WTC11 (cell line): ENCODE results near the gene THSD4.

Experiments
- RELA ChIP-seq: sonication (generic); formaldehyde crosslinking; IDR thresholded peaks from 2 replicates; pipeline ENCODE4 v1.8.1; 2022; ENCODE audit warnings: missing genetic modification reagents, mild to moderate bottlenecking, borderline replicate concordance
- TF ChIP-seq, protein P1 (sequence below): sonication (generic); formaldehyde crosslinking; IDR thresholded peaks from 2 replicates; pipeline ENCODE4 v1.8.1; 2022; ENCODE audit warnings: mild to moderate bottlenecking, moderate library complexity, missing genetic modification reagents
- TF ChIP-seq, protein P2 (sequence below): sonication (generic); formaldehyde crosslinking; IDR thresholded peaks from 2 replicates; pipeline ENCODE4 v1.8.0; 2022; ENCODE audit warnings: mild to moderate bottlenecking, missing genetic modification reagents

DNA sequence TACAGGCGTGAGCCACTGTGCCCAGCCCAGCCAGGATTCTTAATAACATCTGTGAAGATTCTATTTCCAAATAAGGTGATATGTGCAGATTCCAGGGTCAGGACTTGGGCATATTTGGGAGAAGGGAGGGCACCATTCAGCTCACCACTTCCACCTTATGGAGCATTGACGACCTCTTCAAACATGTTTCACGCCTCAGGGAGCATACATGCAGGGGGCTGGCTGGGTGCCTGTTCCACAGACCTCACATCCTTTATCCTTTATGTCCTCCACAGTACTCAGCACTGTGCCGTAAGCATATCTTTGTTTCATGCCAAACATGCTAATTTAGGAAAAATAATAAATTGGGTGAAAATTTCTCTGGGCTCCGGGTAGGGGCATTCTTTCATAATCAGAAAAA, 229.0 kb downstream of the THSD4 start:
- TF ChIP-seq, protein P1, sequence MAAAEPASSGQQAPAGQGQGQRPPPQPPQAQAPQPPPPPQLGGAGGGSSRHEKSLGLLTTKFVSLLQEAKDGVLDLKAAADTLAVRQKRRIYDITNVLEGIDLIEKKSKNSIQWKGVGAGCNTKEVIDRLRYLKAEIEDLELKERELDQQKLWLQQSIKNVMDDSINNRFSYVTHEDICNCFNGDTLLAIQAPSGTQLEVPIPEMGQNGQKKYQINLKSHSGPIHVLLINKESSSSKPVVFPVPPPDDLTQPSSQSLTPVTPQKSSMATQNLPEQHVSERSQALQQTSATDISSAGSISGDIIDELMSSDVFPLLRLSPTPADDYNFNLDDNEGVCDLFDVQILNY (CRISPR knock-in tag) = no peak
- TF ChIP-seq RELA (CRISPR knock-in tag) = no peak
- TF ChIP-seq, protein P2, sequence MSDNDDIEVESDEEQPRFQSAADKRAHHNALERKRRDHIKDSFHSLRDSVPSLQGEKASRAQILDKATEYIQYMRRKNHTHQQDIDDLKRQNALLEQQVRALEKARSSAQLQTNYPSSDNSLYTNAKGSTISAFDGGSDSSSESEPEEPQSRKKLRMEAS = no peak
